Fibroblast of the aortic adventitia (primary cell): Measurements from ENCODE around the gene TNS4. TPM values are rescaled to one million over a fixed set of nuclear protein-coding genes. Genes with fewer than 3 reads are reported as not detected.

Experiments
- DNase-seq: peaks from one replicate; pipeline ENCODE4 v3.0.0-alpha.2; 2010; ENCODE audit warnings: low read depth
- H3K4me3 ChIP-seq: 2 replicates; pipeline ENCODE4 v1.5.1; 2011; ENCODE audit warnings: low read depth, mild to moderate bottlenecking, control low read depth, low read length, moderate library complexity
- CTCF ChIP-seq: IDR thresholded peaks from 2 replicates; pipeline ENCODE4 v1.5.1; 2011; ENCODE audit warnings: mild to moderate bottlenecking, low read length, control low read depth, inconsistent platforms; ENCODE audit not compliant: insufficient read depth
- total RNA-seq: library from RNA; depleted of rRNA; stranded (reverse); fragments of >200 nt; gene quantifications from 2 replicates; pipeline ENCODE4 v1.2.3, GENCODE V29; 2012; ENCODE audit warnings: low replicate concordance

Gene TNS4
- total RNA-seq, 1 donor = not detected

DNA sequence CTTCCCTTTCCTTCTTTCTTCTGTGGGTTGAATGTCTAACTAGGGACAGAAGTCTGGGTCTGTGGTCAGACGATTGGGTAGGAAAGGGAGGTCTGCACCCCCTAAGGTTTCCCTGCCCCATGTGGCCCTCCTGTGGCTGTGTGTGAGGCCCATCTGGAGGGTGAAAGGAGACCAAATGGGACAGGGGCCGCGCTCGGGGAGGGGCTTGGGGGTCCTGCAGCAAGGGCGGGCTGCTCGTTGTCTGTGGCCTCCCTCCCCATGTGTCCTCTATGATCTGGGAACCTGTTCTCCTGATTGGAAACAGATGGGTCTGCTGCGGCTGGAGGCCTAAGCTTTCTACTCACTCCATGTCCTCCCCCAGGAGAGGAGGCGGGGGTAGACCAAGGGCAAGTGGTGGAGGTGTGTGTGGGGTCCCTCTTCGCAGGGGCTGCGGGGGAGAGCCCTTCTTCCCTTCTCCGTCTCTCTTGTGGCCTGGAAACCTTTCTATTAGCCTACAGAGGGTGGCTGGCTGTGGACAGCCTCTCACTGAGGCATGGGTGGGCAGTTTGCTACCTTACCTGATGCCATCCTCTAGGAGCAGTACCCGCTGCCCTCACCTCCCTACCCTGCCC is 39.6 kb downstream of the TNS4 start:
- H3K4me3 ChIP-seq = no peak overlapping the region
- DNase-seq = no peak
- no peak for TF ChIP-seq CTCF

DNA sequence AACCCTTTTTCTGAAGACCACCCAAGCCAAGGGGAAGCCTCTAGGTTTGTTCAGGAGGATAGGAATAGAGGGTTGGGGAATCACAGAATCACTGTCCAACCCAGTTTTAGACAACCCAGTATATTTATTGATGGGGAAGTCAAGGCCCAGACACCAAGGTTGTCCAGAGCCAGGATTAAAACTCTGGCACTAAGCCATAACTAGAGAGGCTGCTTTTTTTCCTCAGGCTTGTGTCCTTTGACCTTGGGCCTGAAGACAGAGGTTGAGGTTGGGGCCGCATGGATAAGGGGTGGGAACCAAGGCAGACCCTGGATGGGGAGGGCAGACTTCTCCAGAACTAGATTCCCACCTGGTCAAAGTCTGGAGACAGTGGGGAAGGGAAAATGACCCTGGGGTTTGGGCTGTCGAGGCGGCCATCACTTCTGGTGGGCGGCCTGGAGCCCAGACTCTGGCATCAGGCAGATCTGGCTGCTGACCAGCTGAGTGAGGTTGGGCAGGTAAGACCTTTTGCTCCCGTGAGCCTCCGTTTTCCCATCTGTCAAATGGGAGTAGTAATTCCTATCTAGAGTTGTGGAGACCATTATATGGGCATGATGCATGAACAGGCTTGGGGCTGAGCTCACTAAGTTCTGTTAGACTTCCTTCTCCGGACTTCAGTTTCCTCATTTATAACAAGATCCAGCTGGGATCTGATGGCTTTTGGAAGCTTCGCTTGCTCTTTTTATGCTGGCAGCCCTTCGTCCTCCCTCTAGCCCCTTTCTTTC is 40.3 kb downstream of the TNS4 start:
- peak; percentile 63 for DNase-seq
- no peak for TF ChIP-seq CTCF
- H3K4me3 ChIP-seq = no peak overlapping the region

DNA sequence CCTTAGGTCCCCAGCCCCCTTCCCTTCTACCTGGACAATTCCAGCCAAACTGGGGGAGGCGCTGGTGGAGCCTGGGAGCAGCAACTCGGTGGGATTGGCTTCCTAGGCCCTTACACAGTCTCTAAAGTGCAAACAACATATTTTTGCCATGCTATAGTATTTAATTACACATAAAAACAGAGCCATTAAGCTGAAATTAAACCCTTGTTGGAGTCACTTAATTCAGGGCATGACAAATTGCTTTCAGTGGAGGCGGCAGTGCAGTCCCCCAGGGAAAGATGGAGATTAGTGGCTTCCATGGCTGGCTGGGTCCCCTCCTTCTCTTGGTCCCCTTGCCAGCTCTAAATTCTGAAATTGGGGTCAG is 40.8 kb downstream of the TNS4 start:
- H3K4me3 ChIP-seq = no peak overlapping the region
- no peak for DNase-seq
- no peak for TF ChIP-seq CTCF

DNA sequence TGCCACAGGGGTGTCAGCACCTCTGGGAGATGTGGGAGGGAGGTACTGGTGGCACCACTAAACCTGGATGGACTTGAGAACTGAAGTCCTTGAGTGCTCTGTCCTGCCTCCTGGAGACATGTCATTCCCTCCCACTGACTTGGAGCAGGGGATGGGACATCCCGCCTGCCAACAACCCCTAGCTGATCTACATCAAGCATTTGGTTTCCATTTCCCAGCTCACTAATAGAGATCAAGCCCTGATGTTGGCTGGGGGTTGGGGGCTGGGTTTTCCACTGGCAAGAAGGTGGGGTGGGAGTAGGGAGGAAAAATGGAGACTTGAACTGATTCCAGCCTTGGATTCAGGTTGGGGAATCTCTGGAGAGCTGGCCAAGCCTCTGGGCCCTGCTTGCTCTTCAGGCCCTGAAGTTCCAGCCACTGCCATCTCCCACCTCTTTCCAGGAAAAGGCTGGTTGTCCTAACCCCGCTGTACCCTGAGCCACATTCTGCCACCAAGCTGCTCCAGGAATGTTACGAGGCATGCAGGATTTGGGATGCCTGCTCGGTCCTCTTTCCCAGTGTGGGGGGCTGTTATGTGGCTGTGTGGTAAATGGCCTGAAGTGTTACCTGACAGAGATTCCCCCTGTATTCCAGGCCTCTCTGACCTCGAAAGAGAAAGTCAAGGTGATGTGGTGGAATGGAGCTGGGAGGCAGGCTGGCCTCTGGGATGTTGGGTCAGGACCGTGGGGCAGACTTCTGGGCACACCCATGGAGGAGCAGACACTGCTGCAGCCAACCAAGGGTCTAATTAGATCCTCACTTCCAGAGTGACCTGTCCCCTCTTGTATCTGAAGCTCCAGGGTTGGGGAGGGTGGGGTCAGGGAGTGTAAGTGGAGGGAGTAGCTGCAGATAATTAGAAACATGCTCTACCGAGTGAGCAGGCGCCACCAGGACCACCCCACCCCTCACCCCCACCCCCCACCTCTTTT is 41.5 kb downstream of the TNS4 start:
- TF ChIP-seq CTCF = no peak
- no peak for DNase-seq
- no peak overlapping the region for H3K4me3 ChIP-seq

GRCh38 chr17:40458851-40459482 is 42.5 kb downstream of the TNS4 start:
- TF ChIP-seq CTCF = no peak
- no peak for DNase-seq
- H3K4me3 ChIP-seq = no peak overlapping the region
